Stimulated activated CD8-positive, alpha-beta memory T cell treated with anti-CD3 and anti-CD28 coated beads, Interleukin-7, amount 100 ng/mL, for 1 hour (primary cell): Measurements from ENCODE around the gene GRB14.

Experiments used
- DNase-seq, 2 donors: peaks; one replicate each; pipeline ENCODE4 v3.0.0-alpha.2; 2020; ENCODE audit warnings: low read depth in 2 of 2

GRB14 gene

GRCh38 chr2:164613321-164613982 lies 7.8 kb downstream of the GRB14 start:
- DNase-seq: no peak

- DNase-seq: no peak
These were observed 11.5 kb downstream of the GRB14 start for GRCh38 chr2:164609790-164610189.

GRCh38 chr2:164606557-164606956 lies 14.7 kb downstream of the GRB14 start:
- no peak for DNase-seq

- no peak for DNase-seq
These were observed 16.0 kb downstream of the GRB14 start for GRCh38 chr2:164605295-164605694.

GRCh38 chr2:164600763-164601162 lies 20.5 kb downstream of the GRB14 start:
- DNase-seq: no peak

GRCh38 chr2:164599954-164600589 lies 21.2 kb downstream of the GRB14 start:
- DNase-seq: no peak

- no peak for DNase-seq
These were observed 23.3 kb downstream of the GRB14 start for GRCh38 chr2:164597983-164598382.

GRCh38 chr2:164595031-164595430 lies 26.3 kb downstream of the GRB14 start:
- no peak for DNase-seq

GRCh38 chr2:164593959-164594358 lies 27.3 kb downstream of the GRB14 start:
- no peak for DNase-seq

GRCh38 chr2:164593541-164593940 lies 27.7 kb downstream of the GRB14 start:
- DNase-seq: no peak

- no peak for DNase-seq
These were observed 31.8 kb downstream of the GRB14 start for GRCh38 chr2:164589522-164589921.

GRCh38 chr2:164581050-164581449 lies 40.2 kb downstream of the GRB14 start:
- no peak for DNase-seq

- no peak for DNase-seq
These were observed 46.4 kb downstream of the GRB14 start for GRCh38 chr2:164574931-164575330.

GRCh38 chr2:164570475-164570874 lies 50.8 kb downstream of the GRB14 start:
- no peak for DNase-seq

GRCh38 chr2:164569378-164569777 lies 51.9 kb downstream of the GRB14 start:
- no peak for DNase-seq

GRCh38 chr2:164568317-164568716 lies 53.0 kb downstream of the GRB14 start:
- no peak for DNase-seq

GRCh38 chr2:164567335-164567989 lies 53.8 kb downstream of the GRB14 start:
- DNase-seq: no peak

GRCh38 chr2:164565359-164565758 lies 55.9 kb downstream of the GRB14 start:
- no peak for DNase-seq

- DNase-seq: no peak
These were observed 58.6 kb downstream of the GRB14 start for GRCh38 chr2:164562666-164563065.

GRCh38 chr2:164561991-164562390 lies 59.3 kb downstream of the GRB14 start:
- no peak for DNase-seq

GRCh38 chr2:164561416-164561815 lies 59.9 kb downstream of the GRB14 start:
- DNase-seq: no peak

- DNase-seq: no peak
These were observed 60.4 kb downstream of the GRB14 start for GRCh38 chr2:164560902-164561301.

GRCh38 chr2:164560181-164560792 lies 61.0 kb downstream of the GRB14 start:
- no peak for DNase-seq
